ENCODE measurements around the gene MAST4. TPM values are rescaled to one million over a fixed set of nuclear protein-coding genes. Genes with fewer than 3 reads are reported as not detected.

MAST4 gene
- total RNA-seq, 4 donors from 2014 or later, result 16.2 to 32.8 (median 25.0) TPM

GRCh38 chr5:66808663-66809062 lies 212.5 kb downstream of the MAST4 start:
- Histone ChIP-seq H3K4me1 (no peaks in the 10 kb centered on the region), H3K36me3 (no peaks in the 10 kb centered on the region), H3K4me3 (no peak overlapping the region), H3K9me3 (no peaks in the 10 kb centered on the region), H3K27me3 (peaks cover 14% of the 10 kb centered on the region), H3K27ac (no peak overlapping the region)
- TF ChIP-seq POLR2A (IDR thresholded peaks at IDR 0.05), result no peak
- TF ChIP-seq POLR2AphosphoS5 (IDR thresholded peaks at IDR 0.05), result no peak
- no peak for TF ChIP-seq CTCF (IDR thresholded peaks at IDR 0.05)
- no peak for TF ChIP-seq EP300 (IDR thresholded peaks at IDR 0.05)
- ATAC-seq, result no peak
- WGBS, 2 donors (ENCODE audit: low coverage in 1 of 2), result 90 to 96% methylated on average over 4 to 5 of the region's 6 CpGs

GRCh38 chr5:66810151-66810550 lies 214.0 kb downstream of the MAST4 start:
- ATAC-seq, result no peak
- Histone ChIP-seq H3K9me3 (no peaks in the 10 kb centered on the region), H3K4me1 (no peaks in the 10 kb centered on the region), H3K4me3 (no peak overlapping the region), H3K36me3 (no peaks in the 10 kb centered on the region), H3K27me3 (peaks cover 14% of the 10 kb centered on the region), H3K27ac (no peak overlapping the region)
- TF ChIP-seq CTCF (IDR thresholded peaks at IDR 0.05), result no peak
- TF ChIP-seq POLR2AphosphoS5 (IDR thresholded peaks at IDR 0.05), result no peak
- no peak for TF ChIP-seq EP300 (IDR thresholded peaks at IDR 0.05)
- TF ChIP-seq POLR2A (IDR thresholded peaks at IDR 0.05), result no peak
- WGBS, 2 donors (ENCODE audit: low coverage in 1 of 2), result 83 to 86% methylated on average over 1 to 6 of the region's 6 CpGs

GRCh38 chr5:66810848-66811261 lies 214.7 kb downstream of the MAST4 start:
- no peak for TF ChIP-seq EP300 (IDR thresholded peaks at IDR 0.05)
- no peak for TF ChIP-seq POLR2AphosphoS5 (IDR thresholded peaks at IDR 0.05)
- TF ChIP-seq POLR2A (IDR thresholded peaks at IDR 0.05), result no peak
- TF ChIP-seq CTCF (IDR thresholded peaks at IDR 0.05), result no peak
- Histone ChIP-seq H3K27me3 (peaks cover 14% of the 10 kb centered on the region), H3K9me3 (no peaks in the 10 kb centered on the region), H3K4me1 (no peaks in the 10 kb centered on the region), H3K27ac (no peak overlapping the region), H3K4me3 (no peak overlapping the region), H3K36me3 (no peaks in the 10 kb centered on the region)
- ATAC-seq, result no peak
- WGBS, 2 donors (ENCODE audit: low coverage in 1 of 2), result 76 to 100% methylated on average over 1 to 3 of the region's 6 CpGs

GRCh38 chr5:66812291-66812690 lies 216.1 kb downstream of the MAST4 start:
- ATAC-seq, result no peak
- no peaks in the 10 kb centered on the region for H3K4me1 ChIP-seq
- H3K27ac ChIP-seq, result no peak overlapping the region
- H3K4me3 ChIP-seq, result no peak overlapping the region
- WGBS, 2 donors (ENCODE audit: low coverage in 1 of 2), result 82 to 92% methylated on average over 5 to 8 of the region's 8 CpGs
- no peaks in the 10 kb centered on the region for H3K36me3 ChIP-seq
- TF ChIP-seq POLR2AphosphoS5 (IDR thresholded peaks at IDR 0.05) (no peak), EP300 (IDR thresholded peaks at IDR 0.05) (no peak), POLR2A (IDR thresholded peaks at IDR 0.05) (no peak), CTCF (IDR thresholded peaks at IDR 0.05) (no peak)
- no peaks in the 10 kb centered on the region for H3K9me3 ChIP-seq
- H3K27me3 ChIP-seq, result peaks cover 9% of the 10 kb centered on the region

- Histone ChIP-seq H3K36me3 (no peaks in the 10 kb centered on the region), H3K4me1 (no peaks in the 10 kb centered on the region), H3K9me3 (no peaks in the 10 kb centered on the region), H3K27ac (no peak overlapping the region), H3K27me3 (peaks cover 6% of the 10 kb centered on the region), H3K4me3 (no peak overlapping the region)
- ATAC-seq, result no peak
- no peak for TF ChIP-seq POLR2AphosphoS5 (IDR thresholded peaks at IDR 0.05)
- TF ChIP-seq CTCF (IDR thresholded peaks at IDR 0.05), result no peak
- no peak for TF ChIP-seq POLR2A (IDR thresholded peaks at IDR 0.05)
- WGBS, 2 donors (ENCODE audit: low coverage in 1 of 2), result 36 to 86% methylated on average over 1 of the region's 1 CpG
Observed at GRCh38 chr5:66813306-66813705, 217.1 kb downstream of the MAST4 start.

Measured in gastroesophageal sphincter (tissue), 4 donors.